ENCODE measurements around the gene TMEM203.
"Not testable (repeated sequence)": the region's sequence is repeated elsewhere in the genome, so short reads cannot be mapped to it uniquely, and the experiment has no call there.

Gene TMEM203

DNA sequence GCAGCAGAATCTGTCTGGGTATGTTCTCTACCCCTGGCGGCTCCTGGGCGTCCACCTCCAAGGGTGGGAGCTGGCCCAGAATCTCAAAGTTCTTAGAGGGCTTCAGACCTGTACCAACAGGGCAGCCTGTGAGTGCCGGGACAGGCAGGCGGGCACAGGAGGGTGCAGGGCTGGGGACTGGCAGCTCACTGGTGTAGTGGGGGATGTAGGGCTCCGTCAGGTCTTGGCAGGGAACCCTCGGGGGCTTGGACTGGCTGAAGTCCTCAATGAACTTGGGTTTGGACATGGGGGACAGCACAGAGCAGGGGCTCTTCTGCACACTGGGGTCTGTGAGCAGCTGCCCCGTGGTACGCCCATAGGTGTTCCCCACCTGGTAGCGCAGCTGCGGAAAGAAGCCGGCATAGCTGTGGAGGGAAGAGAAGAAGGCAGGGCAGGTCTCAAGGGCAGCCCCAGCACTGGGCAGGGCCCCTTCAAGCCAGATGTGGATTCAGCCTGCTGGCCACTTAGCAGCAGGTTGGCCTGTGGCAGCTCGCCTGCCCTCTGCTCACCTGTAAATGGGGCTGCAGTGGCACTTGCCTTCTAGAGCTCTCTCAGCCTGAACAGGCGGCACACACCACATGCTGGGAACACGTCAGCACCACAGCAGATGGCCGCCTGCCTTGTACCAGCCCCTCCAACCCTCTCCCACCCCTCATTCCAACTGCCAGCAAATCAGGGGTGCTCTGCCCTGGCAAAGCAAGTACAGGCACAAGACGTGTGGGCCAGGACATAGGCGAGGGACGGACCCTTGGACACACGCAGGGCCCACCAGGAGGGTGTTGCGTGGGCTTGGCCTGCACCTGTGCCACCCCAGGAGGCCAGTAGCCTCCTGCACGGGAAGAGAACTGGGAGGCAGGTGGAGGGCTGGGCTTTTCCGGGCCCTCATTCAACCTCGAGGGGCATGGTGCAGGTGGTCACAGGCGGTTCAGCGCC is 40.3 kb upstream of the TMEM203 start:
- TF ChIP-seq EZH2phosphoT487 (IDR thresholded peaks at IDR 0.05; ENCODE audit: low read depth), result no peak
- no peak for TF ChIP-seq CTCF (IDR thresholded peaks at IDR 0.05; ENCODE audit: low read depth, low read length)
- H3K9me3 ChIP-seq (ENCODE audit: insufficient read depth, low read length), result no peaks in the 10 kb centered on the region
- no peak overlapping the region for H3K4me2 ChIP-seq (ENCODE audit: low read length)
- H3K27ac ChIP-seq (ENCODE audit: low read length), result no peak overlapping the region
- no peaks in the 10 kb centered on the region for H3K27me3 ChIP-seq (ENCODE audit: low read depth, low read length)
- peaks cover 20% of the 10 kb centered on the region for H3K36me3 ChIP-seq (replicated peaks; ENCODE audit: low read depth, low read length)
- peaks cover 26% of the 10 kb centered on the region for H4K20me1 ChIP-seq (ENCODE audit: insufficient read depth, low read length)
- H3K4me1 ChIP-seq (ENCODE audit: low read length), result peaks cover 7% of the 10 kb centered on the region
- peaks cover 20% of the 10 kb centered on the region for H3K79me2 ChIP-seq (ENCODE audit: low read length)
- no peak overlapping the region for H2AFZ ChIP-seq (ENCODE audit: low read depth, low read length)
- H3K4me3 ChIP-seq (ENCODE audit: low read length), result no peak overlapping the region
- no peak overlapping the region for H3K9ac ChIP-seq (ENCODE audit: low read length)

DNA sequence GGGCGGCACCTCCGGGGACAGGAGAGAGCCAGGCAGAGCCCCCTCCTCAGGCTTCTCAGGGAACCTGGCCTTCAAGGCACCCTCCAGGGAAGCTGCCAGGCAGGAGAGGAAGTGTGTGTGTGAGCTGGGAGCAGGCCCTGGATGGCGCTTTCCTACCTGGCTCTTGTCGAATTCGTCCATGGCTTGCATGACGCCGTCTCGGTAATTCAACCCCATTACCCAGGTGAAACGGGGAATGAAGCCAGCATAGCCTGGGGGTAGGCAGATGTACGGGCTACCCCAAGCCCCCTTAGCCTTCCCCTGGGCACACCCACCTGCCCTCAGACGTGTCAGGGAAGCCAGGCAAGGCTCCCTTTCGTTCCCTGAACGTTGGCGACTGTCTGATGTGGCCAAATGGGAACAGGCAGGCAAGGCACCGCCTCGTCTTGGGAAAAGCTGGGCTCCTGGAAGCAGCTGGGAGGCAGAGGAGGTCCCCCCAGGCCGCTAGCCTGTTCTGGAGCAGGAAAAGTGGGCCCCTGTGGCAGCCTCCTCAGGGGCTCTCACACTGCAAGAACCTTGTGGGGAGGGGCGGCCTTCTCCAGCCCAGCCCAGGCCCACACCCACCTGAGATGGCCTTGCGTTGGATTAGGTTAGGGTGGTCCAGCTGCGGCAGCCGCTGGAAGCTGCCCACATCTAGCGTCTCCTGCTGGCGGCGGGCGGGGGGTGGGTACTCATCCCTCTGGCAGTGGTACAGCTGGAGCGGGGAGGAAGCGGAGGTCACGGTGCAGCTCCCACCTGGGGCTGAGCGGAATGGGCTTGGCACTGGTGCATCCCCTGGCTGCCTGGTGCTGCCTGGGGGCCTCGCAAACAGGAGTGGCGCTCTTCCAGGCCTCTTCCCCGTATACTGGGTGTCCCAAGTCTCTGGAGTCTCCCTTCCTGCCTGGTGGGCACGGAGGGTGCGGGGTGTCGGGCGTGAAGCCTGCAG is 39.3 kb upstream of the TMEM203 start:
- Histone ChIP-seq H3K9ac (ENCODE audit: low read length) (no peak overlapping the region), H3K79me2 (ENCODE audit: low read length) (peaks cover 25% of the 10 kb centered on the region), H3K4me3 (ENCODE audit: low read length) (no peak overlapping the region), H3K36me3 (replicated peaks; ENCODE audit: low read depth, low read length) (peaks cover 20% of the 10 kb centered on the region), H3K4me1 (ENCODE audit: low read length) (peaks cover 7% of the 10 kb centered on the region), H3K9me3 (ENCODE audit: insufficient read depth, low read length) (no peaks in the 10 kb centered on the region), H3K4me2 (ENCODE audit: low read length) (no peak overlapping the region), H4K20me1 (ENCODE audit: insufficient read depth, low read length) (peaks cover 26% of the 10 kb centered on the region), H3K27ac (ENCODE audit: low read length) (no peak overlapping the region), H2AFZ (ENCODE audit: low read depth, low read length) (no peak overlapping the region), H3K27me3 (ENCODE audit: low read depth, low read length) (no peaks in the 10 kb centered on the region)
- no peak for TF ChIP-seq EZH2phosphoT487 (IDR thresholded peaks at IDR 0.05; ENCODE audit: low read depth)
- TF ChIP-seq CTCF (IDR thresholded peaks at IDR 0.05; ENCODE audit: low read depth, low read length), result no peak

DNA sequence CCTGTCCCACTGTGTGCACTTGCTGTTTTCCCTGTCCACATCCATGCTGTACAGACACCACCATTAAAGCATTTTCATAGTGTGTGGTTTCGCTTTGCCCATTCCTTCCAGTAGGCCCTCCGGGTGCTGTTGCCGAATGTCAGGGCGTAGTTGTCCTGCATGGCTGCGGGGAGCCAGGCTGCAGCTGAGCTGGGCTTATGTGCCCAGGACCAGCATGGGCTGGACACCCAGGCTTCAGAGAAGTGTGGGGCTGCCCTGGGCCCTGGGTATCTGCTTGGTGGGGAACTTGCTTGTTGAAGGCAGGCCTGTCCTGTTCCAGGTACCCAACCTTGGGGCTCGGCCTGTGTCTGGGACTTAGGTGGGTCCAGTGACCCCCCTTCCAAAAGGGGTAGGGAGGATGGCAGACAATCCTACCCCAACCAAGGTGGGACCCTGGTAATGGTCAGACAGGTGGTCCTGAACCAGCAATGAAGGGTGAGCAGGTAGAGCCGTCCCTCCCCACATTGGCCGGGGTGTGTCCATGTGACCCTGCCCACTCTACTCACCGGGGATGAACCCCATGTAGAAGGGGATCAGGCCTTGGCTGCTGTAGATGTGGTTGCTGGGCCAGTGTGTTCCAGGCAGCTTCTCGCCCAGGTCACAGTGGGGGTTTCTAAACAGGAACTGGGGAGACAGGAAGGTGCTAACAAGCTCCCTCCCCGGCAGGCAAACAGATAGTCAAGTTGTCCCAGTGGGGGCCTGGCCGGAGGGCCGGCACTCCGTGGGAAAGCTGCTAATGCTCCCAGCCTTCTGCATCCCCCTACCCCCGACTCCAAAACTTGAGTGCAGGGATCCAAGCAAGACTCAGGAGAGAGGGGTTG is 38.4 kb upstream of the TMEM203 start:
- Histone ChIP-seq H3K27me3 (ENCODE audit: low read depth, low read length) (no peaks in the 10 kb centered on the region), H3K4me2 (ENCODE audit: low read length) (no peak overlapping the region), H3K4me3 (ENCODE audit: low read length) (no peak overlapping the region), H3K9me3 (ENCODE audit: insufficient read depth, low read length) (no peaks in the 10 kb centered on the region), H3K36me3 (replicated peaks; ENCODE audit: low read depth, low read length) (peaks cover 20% of the 10 kb centered on the region), H3K4me1 (ENCODE audit: low read length) (peaks cover 7% of the 10 kb centered on the region), H3K79me2 (ENCODE audit: low read length) (peaks cover 34% of the 10 kb centered on the region), H3K27ac (ENCODE audit: low read length) (no peak overlapping the region), H2AFZ (ENCODE audit: low read depth, low read length) (no peak overlapping the region), H3K9ac (ENCODE audit: low read length) (no peak overlapping the region), H4K20me1 (ENCODE audit: insufficient read depth, low read length) (peaks cover 26% of the 10 kb centered on the region)
- TF ChIP-seq CTCF (IDR thresholded peaks at IDR 0.05; ENCODE audit: low read depth, low read length), result no peak
- no peak for TF ChIP-seq EZH2phosphoT487 (IDR thresholded peaks at IDR 0.05; ENCODE audit: low read depth)

- peaks cover 26% of the 10 kb centered on the region for H4K20me1 ChIP-seq (ENCODE audit: insufficient read depth, low read length)
- not testable (repeated sequence) for H3K4me1 ChIP-seq (ENCODE audit: low read length); H2AFZ ChIP-seq (ENCODE audit: low read depth, low read length); H3K27ac ChIP-seq (ENCODE audit: low read length); H3K27me3 ChIP-seq (ENCODE audit: low read depth, low read length); H3K9me3 ChIP-seq (ENCODE audit: insufficient read depth, low read length); H3K9ac ChIP-seq (ENCODE audit: low read length); H3K4me3 ChIP-seq (ENCODE audit: low read length); H3K4me2 ChIP-seq (ENCODE audit: low read length)
- peaks cover 40% of the 10 kb centered on the region for H3K79me2 ChIP-seq (ENCODE audit: low read length)
- H3K36me3 ChIP-seq (replicated peaks; ENCODE audit: low read depth, low read length), result peaks cover 20% of the 10 kb centered on the region
These were observed 37.8 kb upstream of the TMEM203 start for GRCh38 chr9:137243266-137243625.

Measured in OCI-LY3 (cell line).